GM19328 (cell line): ENCODE data around the gene RARA.
"Not testable (repeated sequence)": the region's sequence is repeated elsewhere in the genome, so short reads cannot be mapped to it uniquely, and the experiment has no call there.

Experiments
- ATAC-seq: cut with Tn5 transposase; IDR thresholded peaks from one replicate; pipeline ENCODE4 v1.9.1; 2021; ENCODE audit warnings: mild to moderate bottlenecking, moderate library complexity; ENCODE audit not compliant: unreplicated experiment

Gene RARA

GRCh38 chr17:40372644-40373043 lies 63.7 kb downstream of the RARA start:
- ATAC-seq: not testable (repeated sequence)

GRCh38 chr17:40373324-40373723 lies 64.3 kb downstream of the RARA start:
- ATAC-seq: no peak

GRCh38 chr17:40373999-40374398 lies 65.0 kb downstream of the RARA start:
- no peak for ATAC-seq

GRCh38 chr17:40374821-40375498 lies 66.0 kb downstream of the RARA start:
- no peak for ATAC-seq

- not testable (repeated sequence) for ATAC-seq
These were observed 66.8 kb downstream of the RARA start for GRCh38 chr17:40375786-40376185.

- not testable (repeated sequence) for ATAC-seq
These were observed 67.6 kb downstream of the RARA start for GRCh38 chr17:40376541-40376940.

GRCh38 chr17:40377832-40378231 lies 68.9 kb downstream of the RARA start:
- ATAC-seq: no peak

- no peak for ATAC-seq
These were observed 70.0 kb downstream of the RARA start for GRCh38 chr17:40378966-40379365.

GRCh38 chr17:40382251-40382650 lies 73.3 kb downstream of the RARA start:
- no peak for ATAC-seq

GRCh38 chr17:40386555-40386954 lies 77.6 kb downstream of the RARA start:
- not testable (repeated sequence) for ATAC-seq

- ATAC-seq: no peak
These were observed 90.2 kb downstream of the RARA start for GRCh38 chr17:40399185-40399584.

GRCh38 chr17:40402668-40403067 lies 93.7 kb downstream of the RARA start:
- no peak for ATAC-seq

GRCh38 chr17:40404003-40404402 lies 95.0 kb downstream of the RARA start:
- no peak for ATAC-seq
